Ovary (tissue), 9 donors: ENCODE data around the gene GLCE. TPM values are rescaled to one million over a fixed set of nuclear protein-coding genes. Genes with fewer than 3 reads are reported as not detected.

Experiments used
- DNase-seq, 5 donors: peaks; one replicate each; pipeline ENCODE4 v3.0.0-alpha.2; 2019 to 2020
- H3K27ac ChIP-seq, 2 donors: fragments of 200-600 bp; one replicate each; pipeline versions ENCODE4 v1.5.1 to v1.8.0; 2019 to 2022
- H3K27me3 ChIP-seq: fragments of 200-600 bp; one replicate; pipeline ENCODE4 v1.8.0; 2022
- H3K36me3 ChIP-seq: fragments of 200-600 bp; sonication (generic); one replicate; pipeline ENCODE4 v1.5.1; 2019
- H3K4me1 ChIP-seq: one replicate; pipeline ENCODE4 v1.8.1; 2013; ENCODE audit warnings: mild to moderate bottlenecking, moderate library complexity; ENCODE audit not compliant: insufficient read depth
- H3K4me3 ChIP-seq: fragments of 200-600 bp; sonication (generic); one replicate; pipeline ENCODE4 v1.5.1; 2017
- H3K9me3 ChIP-seq, 2 donors: fragments of 200-600 bp in 1 of 2; sonication (generic) in 1 of 2; one replicate each; pipeline versions ENCODE4 v1.5.1 to v1.8.1; 2013 to 2019; ENCODE audit warnings: mild to moderate bottlenecking in 1 of 2, moderate library complexity in 1 of 2
- CTCF ChIP-seq, 3 donors: fragments of 450-650 bp in 2 of 3; fragments of 200-600 bp in 1 of 3; IDR thresholded peaks; one replicate each; pipeline versions ENCODE4 v1.5.1 to v1.8.0; 2016 to 2022; ENCODE audit warnings: antibody characterized with exemption in 3 of 3, mild to moderate bottlenecking in 1 of 3
- EP300 ChIP-seq: sonication (generic); formaldehyde crosslinking; IDR thresholded peaks from one replicate; pipeline ENCODE4 v1.6.1; 2017; ENCODE audit warnings: antibody characterized with exemption
- POLR2A ChIP-seq: fragments of 450-650 bp; IDR thresholded peaks from one replicate; pipeline ENCODE4 v1.6.1; 2017; ENCODE audit warnings: antibody characterized with exemption, mild to moderate bottlenecking, moderate library complexity
- WGBS, 3 donors: extraction: QIAGEN DNeasy Blood & Tissue Kit in 1 of 3; methylation state at CpG; one replicate each; pipeline versions ENCODE4 v1.1.5 to v1.1.7; 2013 to 2017; 5-methylcytosine and 5-hydroxymethylcytosine counted together
- intact Hi-C, 4 donors: fragments of 100-400 bp; cut with DNase I; formaldehyde crosslinking; loops; one replicate each; pipeline versions ENCODE4 v1.11.0 to v1.15.1; 2022 to 2023
- polyA plus RNA-seq, 2 donors: library from polyadenylated mRNA; stranded (reverse); fragments of 200-250 nt in 1 of 2; fragments of 350-450 nt in 1 of 2; fragmentation: Illumina TruSeq in 1 of 2; extraction: RNeasy Lipid Tissue Mini Kit (QIAGEN cat#74804) in 1 of 2; gene quantifications; one replicate each; pipeline ENCODE4 v1.2.3, GENCODE V29; 2013 to 2014
- total RNA-seq, 7 donors: library from RNA; depleted of rRNA in 2 of 7; stranded (reverse); fragments of >200 nt in 2 of 7; fragmentation: NEBNext Ultra II Directional in 3 of 7; extraction: Animal tissue kit (Norgen Biotek cat#: 25700) in 3 of 7; gene quantifications; one replicate each; pipeline versions ENCODE4 v1.1.0 to v1.2.4, GENCODE V29; 2016 to 2023
- donor health status: DM: no; HTN: no; CAD: no; lungs with moderate emphysema.
- donor health status: DM: no; HTN: no; CAD: no.
- donor health status: Bipolar disorder and iron deficiency.
- donor health status: DM: yes; HTN: yes; CAD: no.
- donor health status: DM: no; HTN: no; CAD: no.
- donor health status: DM: yes; HTN: yes; CAD: no.

The GLCE gene
- total and polyA plus RNA-seq, 9 donors = 12.2 to 23.2 (median 16.7) TPM

DNA sequence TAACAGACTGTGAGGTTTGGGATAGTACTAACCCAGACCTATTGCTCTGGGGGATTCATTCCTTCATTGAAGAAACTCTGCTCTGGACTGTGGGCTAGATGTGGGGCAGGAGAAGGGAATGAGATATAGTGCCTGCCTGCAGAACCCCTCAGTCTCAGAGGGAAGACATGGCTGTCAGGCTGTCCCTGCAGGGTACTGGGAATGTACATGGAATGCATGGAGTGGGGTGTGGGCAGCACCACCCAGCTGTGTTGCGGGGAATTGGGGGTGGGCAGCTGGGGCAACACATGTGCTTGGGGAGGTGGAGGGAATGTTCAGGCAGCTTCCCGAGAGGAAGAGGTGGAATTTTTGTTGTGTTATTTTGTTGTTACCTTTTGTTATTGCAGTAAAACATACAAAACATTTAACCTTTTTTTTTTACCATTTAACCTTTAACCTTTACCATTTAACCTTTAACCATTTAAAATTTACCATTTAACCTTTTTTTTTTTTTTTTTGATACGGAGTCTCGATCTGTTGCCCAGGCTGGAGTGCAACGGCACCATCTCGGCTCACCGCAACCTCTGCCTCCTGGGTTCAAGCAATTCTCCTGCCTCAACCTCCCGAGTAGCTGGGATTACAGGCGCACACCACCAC, 145.6 kb downstream of the GLCE start:
- Histone ChIP-seq H3K27me3 (no peaks in the 10 kb centered on the region), H3K4me1 (no peaks in the 10 kb centered on the region), H3K9me3 (no peaks in the 10 kb centered on the region), H3K27ac (no peak overlapping the region), H3K4me3 (no peak overlapping the region), H3K36me3 (no peaks in the 10 kb centered on the region)
- DNase-seq = no peak
- WGBS, 3 donors = 91 to 98% (median 95%) methylated on average over 9 of the region's 9 CpGs
- no peak for TF ChIP-seq POLR2A
- TF ChIP-seq CTCF (IDR thresholded peaks at IDR 0.05) = no peak
- TF ChIP-seq EP300 = no peak
- intact Hi-C loops = no loop called here

DNA sequence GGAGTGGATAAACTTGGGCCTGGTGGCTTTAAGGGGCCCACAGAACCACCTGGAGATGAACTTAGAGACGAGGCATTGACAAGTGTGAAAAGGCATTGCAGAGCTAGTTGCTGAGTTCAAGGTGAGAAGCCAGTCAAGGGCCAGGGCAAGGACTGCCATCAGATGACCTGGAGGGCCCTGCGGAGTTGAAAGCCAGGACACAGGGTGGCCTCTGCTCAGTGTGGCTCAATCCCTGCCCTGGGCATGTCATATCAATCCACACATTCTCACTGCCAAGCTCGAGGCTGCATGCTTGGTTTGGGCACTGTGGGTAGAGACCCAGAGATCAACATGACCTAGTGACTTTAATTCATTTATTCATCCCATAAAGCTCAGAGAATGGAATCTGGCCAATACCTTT, 147.5 kb downstream of the GLCE start:
- TF ChIP-seq EP300 = no peak
- no peak for TF ChIP-seq CTCF (IDR thresholded peaks at IDR 0.05)
- no peak for TF ChIP-seq POLR2A
- H3K36me3 ChIP-seq = no peaks in the 10 kb centered on the region
- DNase-seq = no peak
- H3K4me3 ChIP-seq = no peak overlapping the region
- WGBS, 3 donors = 88 to 96% (median 92%) methylated on average over 3 of the region's 3 CpGs
- no peaks in the 10 kb centered on the region for H3K9me3 ChIP-seq
- intact Hi-C loops = no loop called here
- no peaks in the 10 kb centered on the region for H3K4me1 ChIP-seq
- no peaks in the 10 kb centered on the region for H3K27me3 ChIP-seq
- no peak overlapping the region for H3K27ac ChIP-seq

DNA sequence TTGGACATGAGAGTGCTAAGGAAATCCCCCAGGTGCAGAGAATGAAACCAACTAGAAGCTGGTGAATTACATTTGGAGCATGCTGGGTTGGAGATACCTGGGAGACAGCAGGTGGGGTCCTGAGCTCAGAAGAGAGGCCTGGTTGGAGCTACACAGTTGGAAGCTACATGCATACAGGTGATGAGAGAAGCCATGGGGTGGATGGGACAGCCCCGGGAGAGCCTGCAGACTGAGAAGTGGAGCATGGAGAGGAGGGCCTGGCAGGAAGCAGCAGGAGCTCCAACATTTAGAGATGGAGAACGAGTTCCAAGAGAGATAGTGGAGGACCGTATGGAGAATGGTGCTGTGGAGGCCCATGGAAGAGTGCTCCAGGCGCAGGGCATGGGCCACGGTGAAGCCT, 148.5 kb downstream of the GLCE start:
- WGBS, 3 donors = 84 to 91% (median 89%) methylated on average over 5 of the region's 5 CpGs
- no peaks in the 10 kb centered on the region for H3K4me1 ChIP-seq
- intact Hi-C loops = no loop called here
- H3K27ac ChIP-seq = no peak overlapping the region
- no peaks in the 10 kb centered on the region for H3K9me3 ChIP-seq
- TF ChIP-seq EP300 (no peak), CTCF (IDR thresholded peaks at IDR 0.05) (no peak), POLR2A (no peak)
- H3K36me3 ChIP-seq = no peaks in the 10 kb centered on the region
- H3K4me3 ChIP-seq = no peak overlapping the region
- DNase-seq = no peak
- H3K27me3 ChIP-seq = no peaks in the 10 kb centered on the region

- WGBS, 3 donors = 71 to 81% (median 73%) methylated on average over 5 of the region's 5 CpGs
- no peaks in the 10 kb centered on the region for H3K27me3 ChIP-seq
- no peak for TF ChIP-seq POLR2A
- H3K9me3 ChIP-seq = no peaks in the 10 kb centered on the region
- intact Hi-C loops = no loop called here
- H3K36me3 ChIP-seq = no peaks in the 10 kb centered on the region
- H3K4me3 ChIP-seq = no peak overlapping the region
- H3K4me1 ChIP-seq = no peaks in the 10 kb centered on the region
- no peak for DNase-seq
- no peak overlapping the region for H3K27ac ChIP-seq
Measured at GRCh38 chr15:69311319-69311721, 150.9 kb downstream of the GLCE start.

GRCh38 chr15:69313432-69314000, 153.1 kb downstream of the GLCE start:
- intact Hi-C loops = no loop called here
- H3K27me3 ChIP-seq = no peaks in the 10 kb centered on the region
- H3K27ac ChIP-seq = no peak overlapping the region
- no peaks in the 10 kb centered on the region for H3K4me1 ChIP-seq
- H3K36me3 ChIP-seq = no peaks in the 10 kb centered on the region
- no peaks in the 10 kb centered on the region for H3K9me3 ChIP-seq
- TF ChIP-seq EP300 = no peak
- no peak for TF ChIP-seq POLR2A
- no peak for TF ChIP-seq CTCF (IDR thresholded peaks at IDR 0.05)
- 87 to 92% (median 88%) methylated on average over 8 of the region's 8 CpGs for WGBS, 3 donors
- H3K4me3 ChIP-seq = no peak overlapping the region
- no peak for DNase-seq
